ENCODE data around the gene LCP2.
"Not testable (repeated sequence)": the region's sequence is repeated elsewhere in the genome, so short reads cannot be mapped to it uniquely, and the experiment has no call there.

Gene LCP2

GRCh38 chr5:170269579-170269978 lies 28.0 kb downstream of the LCP2 start:
- no peak for DNase-seq

- peak; percentile 67 for DNase-seq
Measured at GRCh38 chr5:170268884-170269283, 28.7 kb downstream of the LCP2 start.

GRCh38 chr5:170268153-170268689 lies 29.4 kb downstream of the LCP2 start:
- DNase-seq: no peak

DNA sequence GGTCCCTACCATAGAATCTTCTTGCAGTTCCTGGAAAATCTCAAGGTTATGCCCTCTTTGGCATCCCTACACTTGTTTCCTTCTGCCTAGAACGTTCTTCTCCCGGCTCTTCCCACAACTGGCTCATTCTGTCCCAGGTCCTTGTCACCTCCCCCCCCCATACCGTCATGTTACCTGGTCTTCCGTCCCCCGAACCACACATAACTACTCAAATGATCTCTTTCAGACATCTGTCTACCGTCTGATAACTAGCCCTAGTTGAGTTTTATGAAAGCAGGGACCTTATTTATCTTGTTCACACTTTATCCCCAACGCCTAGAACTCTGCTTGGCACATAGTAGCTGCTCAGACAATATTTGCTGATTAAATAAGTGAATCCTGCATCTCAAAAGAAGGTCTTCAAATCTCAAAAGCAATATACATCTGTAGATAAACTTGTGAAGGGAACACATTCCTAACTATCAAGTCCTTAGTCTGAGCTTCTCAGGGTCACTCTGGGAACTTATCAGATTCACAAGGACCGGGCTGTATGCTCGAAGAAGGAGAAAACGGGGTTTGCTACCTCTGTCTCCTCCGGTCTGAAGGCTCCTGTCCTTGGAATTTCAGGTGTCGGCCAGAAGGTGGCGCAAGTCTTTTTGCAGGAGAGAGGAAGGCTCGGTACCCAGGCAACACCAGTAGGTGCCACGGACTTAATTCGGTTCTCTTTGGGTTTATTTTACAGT lies 30.0 kb downstream of the LCP2 start:
- DNase-seq: peak; percentile 89

DNA sequence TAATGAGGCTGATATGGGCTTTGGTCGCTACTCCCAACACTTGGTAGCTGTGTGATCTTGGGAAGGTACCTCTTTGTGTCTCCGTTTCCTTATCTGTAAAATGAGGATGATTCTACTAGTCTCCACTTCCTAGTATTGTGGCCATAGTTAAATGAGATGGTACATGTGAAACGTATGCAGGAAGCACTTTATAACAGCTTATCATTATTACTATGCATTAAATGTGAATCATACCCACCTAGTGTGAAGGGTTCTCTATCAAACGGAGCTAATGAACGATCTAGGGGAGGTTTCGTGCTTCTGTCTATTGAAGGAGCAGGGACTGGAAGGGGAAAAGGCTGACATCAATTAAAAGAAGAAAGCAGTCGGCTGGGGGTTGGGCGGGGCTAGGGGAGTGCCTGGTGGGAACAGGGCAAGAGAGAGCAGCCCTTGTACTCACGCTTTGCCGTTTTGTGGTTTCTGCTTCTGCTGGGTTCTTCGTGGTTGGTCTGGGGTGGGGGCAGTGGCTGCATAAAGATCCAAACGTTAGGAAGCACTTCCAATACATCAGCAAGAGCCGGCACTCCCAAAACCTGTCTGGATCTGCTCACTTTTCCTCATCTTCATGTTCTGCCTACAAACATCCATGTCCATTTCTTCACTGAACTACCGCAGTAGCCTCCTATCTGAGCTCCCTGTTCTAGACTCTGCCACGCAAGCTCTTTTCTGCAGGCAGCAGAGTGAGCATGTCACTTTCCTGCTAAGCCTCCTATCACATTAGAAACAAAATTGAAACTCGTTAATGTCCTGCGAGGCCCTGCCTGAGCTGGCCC lies 30.8 kb downstream of the LCP2 start:
- DNase-seq: peak; percentile 46

- DNase-seq: no peak
Measured at GRCh38 chr5:170265522-170265921, 32.1 kb downstream of the LCP2 start.

DNA sequence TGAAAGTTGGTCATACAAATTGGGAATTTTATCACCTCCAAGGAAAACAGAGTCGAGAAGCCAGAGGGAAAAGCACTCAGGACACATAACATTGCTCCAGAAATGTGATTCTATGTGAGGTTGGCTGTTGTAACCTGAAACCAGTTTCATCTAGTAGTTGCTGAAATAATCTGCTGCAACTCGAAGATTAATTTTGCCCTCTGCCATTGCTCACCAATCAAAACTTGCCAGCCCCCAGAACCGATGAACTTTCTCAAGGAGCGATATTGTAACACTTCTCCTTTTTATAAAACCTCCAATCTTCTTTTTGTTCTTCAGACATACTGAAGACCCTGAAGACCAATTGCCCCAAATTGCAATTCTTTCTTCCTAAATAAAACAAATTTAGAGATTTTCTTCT lies 33.7 kb downstream of the LCP2 start:
- no peak for DNase-seq

- DNase-seq: no peak
Measured at GRCh38 chr5:170262061-170263045, 35.2 kb downstream of the LCP2 start.

DNA sequence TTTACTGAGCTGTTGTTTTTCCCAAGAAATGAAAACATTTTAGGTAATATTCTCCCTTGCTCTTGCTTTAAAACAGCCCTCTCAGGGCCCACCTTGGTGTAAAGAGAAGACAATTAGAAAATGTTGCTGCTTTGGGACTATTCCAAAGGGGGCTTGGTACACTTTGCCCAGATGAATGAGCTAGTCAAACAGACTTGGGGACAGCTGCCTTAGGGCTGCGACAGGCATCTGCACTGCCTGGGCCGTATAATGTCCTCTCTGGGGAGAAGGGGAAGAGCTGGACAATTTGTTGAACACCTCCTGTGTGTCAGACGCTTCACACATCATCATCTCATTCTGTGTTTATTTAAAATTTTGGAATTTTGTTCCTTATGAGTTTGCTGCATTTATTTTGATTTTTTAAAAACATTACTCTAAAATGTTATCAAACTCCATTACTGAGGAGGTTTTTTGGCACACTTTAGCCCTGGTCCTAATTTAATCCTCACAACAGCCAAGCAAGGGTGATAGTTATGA lies 36.0 kb downstream of the LCP2 start:
- no peak for DNase-seq

DNA sequence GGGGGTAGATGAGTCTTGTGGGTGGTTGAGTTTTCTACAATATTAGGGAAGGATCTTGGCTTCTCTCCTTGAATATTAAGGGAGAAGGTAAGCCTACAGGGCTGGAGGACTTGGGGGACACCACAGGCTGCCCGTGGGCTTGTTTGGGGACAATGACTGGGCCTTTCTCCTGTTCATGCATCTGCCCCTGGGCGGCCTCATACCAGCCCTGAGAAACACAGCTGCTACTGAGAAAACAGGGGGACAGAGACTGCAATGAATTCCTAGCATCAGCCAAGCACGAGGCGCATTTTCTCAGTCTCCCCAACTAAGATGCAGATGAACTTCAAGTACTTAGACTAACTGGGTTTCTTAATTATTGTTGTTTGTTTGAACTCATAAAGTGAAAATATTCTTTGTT lies 40.2 kb downstream of the LCP2 start:
- DNase-seq: no peak

DNA sequence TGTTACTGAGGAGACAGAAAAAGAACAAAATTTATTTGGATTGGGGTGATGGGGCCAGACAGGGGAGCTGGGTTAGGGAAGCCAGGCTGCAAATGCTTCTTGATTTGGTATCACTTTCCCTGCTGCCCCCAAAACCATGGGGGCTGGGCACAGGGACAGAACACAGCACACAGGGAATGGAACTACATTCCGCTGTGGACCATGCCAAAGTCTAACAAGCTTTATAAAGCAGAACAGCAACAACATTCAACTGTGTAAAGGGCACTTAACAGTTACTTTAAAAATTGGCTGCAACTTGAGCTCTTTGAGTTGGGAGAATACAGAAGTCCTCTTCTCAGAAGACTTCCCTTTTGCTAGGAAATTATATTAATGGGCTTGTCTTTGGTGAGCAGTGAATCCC lies 41.0 kb downstream of the LCP2 start:
- DNase-seq: no peak

DNA sequence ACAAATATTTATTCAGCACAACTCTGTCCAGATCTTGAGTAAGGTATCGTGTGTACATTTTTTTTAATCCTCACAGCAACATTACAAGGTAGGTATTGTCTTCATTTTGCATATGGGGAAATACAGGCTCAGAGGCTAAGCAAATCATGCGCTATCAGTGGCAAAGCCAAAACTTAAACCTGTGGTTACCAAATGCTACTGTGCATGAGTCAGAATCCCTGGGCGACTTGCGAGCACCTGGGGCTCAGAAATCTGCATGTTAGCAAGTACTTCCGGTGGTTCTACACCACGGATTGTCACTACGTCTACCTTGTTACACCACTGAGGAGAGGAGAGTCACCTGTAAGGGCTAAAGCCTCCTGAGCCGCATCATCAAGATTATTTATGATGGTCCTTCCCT lies 43.5 kb downstream of the LCP2 start:
- no peak for DNase-seq

DNA sequence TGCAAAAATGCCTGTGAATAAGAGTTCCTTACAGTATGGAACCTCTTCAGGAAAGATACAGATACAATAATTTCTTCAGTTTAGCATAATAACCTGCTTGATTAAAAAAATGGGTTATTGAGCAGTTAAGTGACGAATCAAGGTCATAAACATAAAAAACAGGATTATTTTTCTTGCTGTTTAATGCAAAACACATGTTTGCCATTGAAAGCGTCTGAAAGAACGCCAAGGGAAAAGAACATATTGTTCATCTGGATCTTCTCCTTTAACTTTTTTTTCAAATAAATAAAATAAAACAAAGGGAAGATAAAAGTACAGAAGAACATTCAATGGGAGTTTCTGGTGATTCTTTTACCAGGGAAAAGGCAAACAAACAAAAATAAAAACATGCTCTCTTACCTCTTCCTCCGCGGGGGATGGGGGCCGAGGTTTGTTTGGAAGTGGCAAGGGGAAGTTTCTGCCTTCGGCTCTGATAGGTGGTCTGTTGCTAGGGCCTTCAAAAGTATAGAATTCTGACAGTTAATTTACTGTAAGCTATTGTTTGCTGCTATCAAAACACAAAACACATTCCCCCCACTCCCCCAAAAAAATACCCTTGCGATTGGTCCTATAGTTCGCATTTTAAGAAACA lies 44.7 kb downstream of the LCP2 start:
- DNase-seq: no peak

DNA sequence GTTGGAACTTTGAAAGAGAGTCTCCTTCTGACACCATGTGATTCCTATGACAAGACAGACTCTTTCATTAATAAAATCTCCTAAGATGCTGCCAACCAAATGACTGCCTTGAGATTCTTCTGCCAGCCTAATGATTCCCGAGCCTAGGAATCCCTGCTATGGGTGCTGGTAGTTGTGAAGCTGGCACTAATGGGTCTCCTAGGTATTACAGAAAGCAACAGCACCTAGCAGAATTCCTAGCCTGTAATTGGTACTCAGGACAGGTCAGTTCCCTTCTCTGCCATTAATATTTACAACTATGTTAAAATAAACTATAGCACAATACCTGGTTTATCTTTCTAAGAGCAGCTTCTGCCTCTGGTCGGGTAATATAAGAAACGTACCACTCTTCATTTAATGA lies 45.5 kb downstream of the LCP2 start:
- DNase-seq: no peak

DNA sequence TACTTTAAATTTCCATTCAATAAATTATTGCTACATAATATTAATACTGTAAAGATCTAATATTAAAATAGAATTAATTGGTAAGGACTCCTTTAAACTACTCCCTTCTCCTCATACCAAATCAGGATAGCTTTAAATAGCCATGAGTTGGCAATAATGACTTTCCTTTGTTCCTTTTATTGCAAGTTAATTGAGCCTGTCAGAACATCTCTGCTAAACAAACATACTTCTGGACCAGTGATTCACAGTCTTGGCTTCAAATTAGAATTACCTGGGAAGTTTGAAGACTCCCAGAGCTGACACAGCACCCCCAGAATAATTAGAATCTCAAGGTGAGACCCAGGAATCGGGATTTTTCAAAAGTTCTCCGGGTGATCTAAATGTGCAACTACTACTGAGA lies 46.1 kb downstream of the LCP2 start:
- DNase-seq: no peak

GRCh38 chr5:170250810-170251317 lies 46.7 kb downstream of the LCP2 start:
- DNase-seq: no peak

DNA sequence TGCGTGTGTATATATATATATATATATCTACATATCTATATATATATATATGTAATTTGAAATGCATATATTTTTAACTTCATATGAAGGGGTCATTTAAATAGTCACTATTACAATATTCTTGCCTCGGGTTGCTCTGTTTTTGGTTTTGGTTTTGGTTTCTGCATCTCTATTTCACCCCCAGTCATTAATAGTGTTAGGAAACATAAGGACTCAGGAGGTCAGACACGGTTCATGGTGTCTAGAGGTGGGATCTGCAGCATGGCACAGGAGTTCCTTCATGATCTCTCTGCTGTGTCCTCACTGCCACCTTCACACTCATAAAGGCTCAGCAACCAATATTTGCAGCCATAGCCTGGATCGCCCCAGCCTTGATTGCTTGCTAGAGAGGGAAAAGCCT lies 48.2 kb downstream of the LCP2 start:
- no peak for DNase-seq

DNA sequence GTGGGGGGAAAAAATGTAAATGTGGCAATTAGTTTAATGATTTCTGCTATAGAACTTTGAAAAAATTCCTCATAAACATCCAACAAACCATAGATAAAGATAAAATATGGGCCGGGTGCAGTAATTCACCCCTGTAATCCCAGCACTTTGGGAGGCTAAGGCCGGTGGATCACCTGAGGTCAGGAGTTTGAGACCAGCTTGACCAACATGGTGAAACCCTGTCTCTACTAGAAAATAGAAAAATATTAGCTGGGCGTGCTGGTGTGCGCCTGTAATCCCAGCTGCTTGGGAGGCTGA lies 48.7 kb downstream of the LCP2 start:
- not testable (repeated sequence) for DNase-seq

DNA sequence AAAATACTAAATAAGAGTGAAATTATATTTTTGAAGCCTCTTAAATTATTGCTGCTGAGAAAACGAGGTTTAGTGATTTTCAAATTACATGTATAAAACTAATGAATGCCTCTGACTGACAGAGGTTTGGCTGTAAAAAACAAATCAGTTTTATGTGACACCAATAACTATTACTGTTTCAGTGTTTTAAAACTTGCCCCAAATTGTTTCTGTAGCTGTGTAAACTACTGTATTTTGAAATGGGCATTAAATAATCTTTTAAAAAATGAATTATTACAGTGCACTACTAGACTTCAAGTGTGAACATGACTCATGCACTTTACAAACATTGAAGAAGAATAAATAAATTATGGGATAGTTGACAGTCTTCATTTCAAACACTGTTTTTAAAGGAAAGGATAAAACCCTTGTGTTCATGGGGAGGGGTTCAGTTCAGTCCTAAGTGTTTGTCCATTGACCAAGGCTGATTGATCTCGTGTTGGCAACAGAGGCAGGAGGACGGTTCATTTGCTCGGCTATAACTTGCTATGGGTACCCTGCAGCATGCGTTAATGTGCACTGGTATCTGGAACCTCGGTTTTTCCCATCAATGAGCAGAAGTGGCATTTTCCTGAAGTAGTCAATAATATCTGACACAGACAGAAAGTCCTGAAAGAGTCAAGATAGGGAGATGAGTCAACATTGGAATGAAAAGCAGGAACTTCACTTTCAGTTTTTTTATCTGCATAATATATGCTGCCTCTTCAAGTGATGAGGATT lies 49.2 kb downstream of the LCP2 start:
- DNase-seq: peak; percentile 58

DNA sequence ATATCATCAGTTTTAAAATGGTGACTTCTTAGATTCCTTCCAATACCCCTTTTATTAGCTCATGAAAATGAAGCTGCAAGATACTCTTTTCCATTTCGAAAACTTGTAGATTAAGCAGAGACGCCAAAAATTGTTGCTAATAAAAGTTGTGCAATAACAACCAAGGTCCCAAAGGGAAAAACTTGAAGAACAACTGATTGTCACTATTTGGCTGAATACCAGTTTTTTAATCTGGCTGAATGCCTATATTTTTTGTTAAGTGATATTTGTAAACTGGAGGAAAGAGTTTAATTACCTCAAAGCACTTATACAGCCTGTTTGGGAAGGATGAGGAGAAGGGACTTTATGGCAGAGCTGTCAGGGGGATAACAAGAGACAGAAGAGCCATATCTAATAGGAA lies 50.2 kb downstream of the LCP2 start:
- DNase-seq: no peak

- DNase-seq: no peak
Measured at GRCh38 chr5:170246126-170246870, 51.3 kb downstream of the LCP2 start.

Measured in hematopoietic multipotent progenitor cell treated with erythropoietin and hydrocortisone succinate and interleukin-3 and kit ligand, for 8 days (in vitro differentiated cells).